ENCODE data around the gene DARS1. TPM values are rescaled to one million over a fixed set of nuclear protein-coding genes. Genes with fewer than 3 reads are reported as not detected.

The DARS1 gene
- polyA plus RNA-seq, 3 donors = 24.4 to 53.0 (median 46.2) TPM

- TF ChIP-seq, protein P1, sequence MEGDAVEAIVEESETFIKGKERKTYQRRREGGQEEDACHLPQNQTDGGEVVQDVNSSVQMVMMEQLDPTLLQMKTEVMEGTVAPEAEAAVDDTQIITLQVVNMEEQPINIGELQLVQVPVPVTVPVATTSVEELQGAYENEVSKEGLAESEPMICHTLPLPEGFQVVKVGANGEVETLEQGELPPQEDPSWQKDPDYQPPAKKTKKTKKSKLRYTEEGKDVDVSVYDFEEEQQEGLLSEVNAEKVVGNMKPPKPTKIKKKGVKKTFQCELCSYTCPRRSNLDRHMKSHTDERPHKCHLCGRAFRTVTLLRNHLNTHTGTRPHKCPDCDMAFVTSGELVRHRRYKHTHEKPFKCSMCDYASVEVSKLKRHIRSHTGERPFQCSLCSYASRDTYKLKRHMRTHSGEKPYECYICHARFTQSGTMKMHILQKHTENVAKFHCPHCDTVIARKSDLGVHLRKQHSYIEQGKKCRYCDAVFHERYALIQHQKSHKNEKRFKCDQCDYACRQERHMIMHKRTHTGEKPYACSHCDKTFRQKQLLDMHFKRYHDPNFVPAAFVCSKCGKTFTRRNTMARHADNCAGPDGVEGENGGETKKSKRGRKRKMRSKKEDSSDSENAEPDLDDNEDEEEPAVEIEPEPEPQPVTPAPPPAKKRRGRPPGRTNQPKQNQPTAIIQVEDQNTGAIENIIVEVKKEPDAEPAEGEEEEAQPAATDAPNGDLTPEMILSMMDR (IDR thresholded peaks at IDR 0.05) = no peak
- H3K27ac Mint-ChIP-seq = peak overlapping the region; percentile 76 to 94 (median 83)
- H3K4me3 ChIP-seq (replicated peaks in 1 of 3; ENCODE audit: low read depth in 2 of 3, low read length in 3 of 3) = peak overlapping the region in 1 of 3 experiments; percentile 14
- peaks cover 0 to 3% (median 0%) of the 10 kb centered on the region in 7 donors for H3K9me3 Mint-ChIP-seq
- H3K27ac ChIP-seq (ENCODE audit: low read depth in 1 of 2, low read length in 2 of 2) = peak overlapping the region in 1 of 2 donors; percentile 82
- H3K4me2 ChIP-seq (replicated peaks; ENCODE audit: extremely low read depth, low read length, poor library complexity, severe bottlenecking) = no peak overlapping the region
- intact Hi-C loops (cut with micrococcal nuclease) = loop anchor here (5.0 kb wide), 3 partner anchors 34 to 96 kb away; partner anchors contain the start of genes CXCR4 (in 1 of the 2) and DARS1 (in 1 of the 2)
- no CpG with 5 or more reads among the region's 2 CpGs for WGBS (ENCODE audit: insufficient coverage)
- H3K9me3 ChIP-seq (replicated peaks in 1 of 2; ENCODE audit: control insufficient read depth in 1 of 2, insufficient read depth in 1 of 2, low read length in 2 of 2) = no peaks in the 10 kb centered on the region
- no peak for DNase-seq
- H4K20me1 ChIP-seq (ENCODE audit: insufficient read depth, low read length) = no peaks in the 10 kb centered on the region
- no peak overlapping the region for H3K9ac ChIP-seq (ENCODE audit: insufficient read depth, low read length, poor library complexity, severe bottlenecking)
- peaks cover 98 to 100% of the 10 kb centered on the region in 2 donors for H3K4me1 ChIP-seq (ENCODE audit: control insufficient read depth in 1 of 2, insufficient read depth in 2 of 2, low read length in 2 of 2)
- H3K79me2 ChIP-seq (ENCODE audit: insufficient read depth, low read length) = peaks cover 36% of the 10 kb centered on the region
- H3K4me3 Mint-ChIP-seq = no peak overlapping the region
- H3K27me3 ChIP-seq (ENCODE audit: control insufficient read depth in 2 of 2, insufficient read depth in 2 of 2, low read length in 2 of 2) = no peaks in the 10 kb centered on the region
- H3K4me1 Mint-ChIP-seq = peaks cover 91% of the 10 kb centered on the region
- H3K27me3 Mint-ChIP-seq (ENCODE audit: low read depth in 3 of 3) = no peaks in the 10 kb centered on the region
- no peaks in the 10 kb centered on the region for H3K36me3 Mint-ChIP-seq
- H2AFZ ChIP-seq (ENCODE audit: insufficient read depth, low read depth, low read length, poor library complexity, severe bottlenecking) = no peak overlapping the region
- H3K36me3 ChIP-seq (replicated peaks in 1 of 2; ENCODE audit: control insufficient read depth in 1 of 2, insufficient read depth in 2 of 2, low read length in 2 of 2) = no peaks in the 10 kb centered on the region
Observed at GRCh38 chr2:136020831-136021230, 35.4 kb upstream of the DARS1 start.

DNA sequence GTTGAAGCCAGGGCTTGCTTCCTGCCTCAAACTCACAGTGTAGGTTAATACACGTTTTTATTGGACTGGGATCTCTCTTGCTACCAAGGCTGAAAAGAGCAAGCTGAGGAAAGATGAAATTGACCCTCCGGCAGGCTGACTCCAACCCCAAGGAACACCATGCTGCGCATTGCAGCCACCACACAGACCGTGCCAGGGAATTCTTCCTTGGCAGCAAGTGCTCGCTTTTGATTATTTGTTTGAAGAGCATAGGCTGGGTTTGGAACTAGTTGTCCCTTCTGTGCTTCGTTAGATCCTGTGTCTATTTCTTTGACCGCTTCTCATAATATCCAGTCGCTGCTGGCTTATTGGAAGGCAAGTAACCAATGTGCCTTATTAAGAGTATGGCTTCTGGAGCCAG is 34.4 kb upstream of the DARS1 start:
- Mint-ChIP-seq H3K36me3 (no peaks in the 10 kb centered on the region), H3K9me3 (no peaks in the 10 kb centered on the region), H3K27ac (peak overlapping the region; percentile 82 to 97 (median 94)), H3K4me3 (no peak overlapping the region), H3K4me1 (peaks cover 91% of the 10 kb centered on the region), H3K27me3 (ENCODE audit: low read depth in 3 of 3) (no peaks in the 10 kb centered on the region)
- Histone ChIP-seq H3K9ac (ENCODE audit: insufficient read depth, low read length, poor library complexity, severe bottlenecking) (no peak overlapping the region), H3K36me3 (replicated peaks in 1 of 2; ENCODE audit: control insufficient read depth in 1 of 2, insufficient read depth in 2 of 2, low read length in 2 of 2) (no peaks in the 10 kb centered on the region), H3K9me3 (replicated peaks in 1 of 2; ENCODE audit: control insufficient read depth in 1 of 2, insufficient read depth in 1 of 2, low read length in 2 of 2) (no peaks in the 10 kb centered on the region), H3K79me2 (ENCODE audit: insufficient read depth, low read length) (peaks cover 42% of the 10 kb centered on the region), H4K20me1 (ENCODE audit: insufficient read depth, low read length) (no peaks in the 10 kb centered on the region), H2AFZ (ENCODE audit: insufficient read depth, low read depth, low read length, poor library complexity, severe bottlenecking) (no peak overlapping the region), H3K4me2 (replicated peaks; ENCODE audit: extremely low read depth, low read length, poor library complexity, severe bottlenecking) (peak overlapping the region; percentile 42), H3K27ac (ENCODE audit: low read depth in 1 of 2, low read length in 2 of 2) (peak overlapping the region; percentile 85 to 90), H3K4me3 (replicated peaks in 1 of 3; ENCODE audit: low read depth in 2 of 3, low read length in 3 of 3) (peak overlapping the region in 1 of 3 experiments; percentile 30), H3K27me3 (ENCODE audit: control insufficient read depth in 2 of 2, insufficient read depth in 2 of 2, low read length in 2 of 2) (no peaks in the 10 kb centered on the region), H3K4me1 (ENCODE audit: control insufficient read depth in 1 of 2, insufficient read depth in 2 of 2, low read length in 2 of 2) (peaks cover 98 to 100% of the 10 kb centered on the region in 2 donors)
- WGBS (ENCODE audit: insufficient coverage) = 81% methylated on average over 7 of the region's 8 CpGs
- TF ChIP-seq, protein P1 (IDR thresholded peaks at IDR 0.05) = no peak
- DNase-seq = no peak
- intact Hi-C loops (cut with micrococcal nuclease) = loop anchor here (5.0 kb wide), 3 partner anchors 33 to 97 kb away; partner anchors contain the start of genes CXCR4 (in 1 of the 2) and DARS1 (in 1 of the 2)
